SK-N-SH (cell line): ENCODE data around the gene GTF3C1. TPM values are rescaled to one million over a fixed set of nuclear protein-coding genes. Genes with fewer than 3 reads are reported as not detected.

Source experiments
- CTCF ChIA-PET: fragments of 300-600, 350-600 bp; formaldehyde crosslinking; extraction: SDS; loops from one replicate; lab custom pipeline; 2021; lab: Yijun Ruan, JAX
- POLR2A ChIA-PET: fragments of 350-600 bp; sonication (Branson Sonifier 250); formaldehyde crosslinking; extraction: SDS; loops from one replicate; lab custom pipeline; 2020; ENCODE audit warnings: antibody characterized with exemption, inconsistent platforms; lab: Yijun Ruan, JAX
- DNase-seq: peaks from one replicate; pipeline ENCODE4 v3.0.0; 2012
- H2AFZ ChIP-seq: fragments of 200-600 bp; sonication (generic); 2 replicates; pipeline ENCODE4 v1.8.1; 2016; ENCODE audit warnings: antibody characterized with exemption, mild to moderate bottlenecking, low read depth
- H3F3A ChIP-seq: fragments of 200-600 bp; sonication (generic); replicated peaks from 2 replicates; pipeline ENCODE3; 2016; ENCODE audit warnings: antibody characterized with exemption, mild to moderate bottlenecking; ENCODE audit not compliant: insufficient read depth
- H3K27ac ChIP-seq, 2 experiments: fragments of 200-500 bp in 1 of 2; fragments of 200-600 bp in 1 of 2; sonication (Bioruptor generic) in 1 of 2; sonication (generic), shearing (Covaris generic) in 1 of 2; 2 replicates each; pipeline versions ENCODE4 v1.5.1 to v1.6.1; 2014 to 2016; ENCODE audit warnings: low read depth in 2 of 2, inconsistent platforms in 1 of 2, low read length in 1 of 2, mild to moderate bottlenecking in 1 of 2, mixed read lengths in 1 of 2
- H3K27me3 ChIP-seq: fragments of 200-600 bp; sonication (generic), shearing (Covaris generic); 2 replicates; pipeline ENCODE4 v1.6.1; 2016; ENCODE audit warnings: mixed run types; ENCODE audit not compliant: insufficient read depth
- H3K36me3 ChIP-seq, 2 experiments: fragments of 200-500 bp in 1 of 2; fragments of 200-600 bp in 1 of 2; sonication (Bioruptor generic) in 1 of 2; sonication (generic) in 1 of 2; replicated peaks in 1 of 2; 2 replicates each; pipeline versions ENCODE3 to v1.5.1; 2014 to 2016; ENCODE audit warnings: low read length in 1 of 2, mild to moderate bottlenecking in 1 of 2; ENCODE audit not compliant: insufficient read depth in 2 of 2, control insufficient read depth in 1 of 2
- H3K4me1 ChIP-seq, 2 experiments: fragments of 200-500 bp in 1 of 2; fragments of 200-600 bp in 1 of 2; sonication (Bioruptor generic) in 1 of 2; sonication (generic), shearing (Covaris generic) in 1 of 2; 2 replicates each; pipeline versions ENCODE4 v1.5.1 to v1.6.1; 2014 to 2016; ENCODE audit warnings: low read depth in 1 of 2, low read length in 1 of 2, mixed run types in 1 of 2; ENCODE audit not compliant: insufficient read depth in 2 of 2, control insufficient read depth in 1 of 2
- H3K4me2 ChIP-seq: fragments of 200-600 bp; sonication (generic), shearing (Covaris generic); 2 replicates; pipeline ENCODE4 v1.6.1; 2017; ENCODE audit warnings: mixed run types
- H3K4me3 ChIP-seq, 2 experiments: fragments of 200-500 bp in 1 of 2; fragments of 200-600 bp in 1 of 2; sonication (Bioruptor generic) in 1 of 2; sonication (generic), shearing (Covaris generic) in 1 of 2; 2 replicates each; pipeline versions ENCODE4 v1.5.1 to v1.8.1; 2014 to 2016; ENCODE audit warnings: low read depth in 2 of 2, inconsistent platforms in 1 of 2, low read length in 1 of 2, mild to moderate bottlenecking in 1 of 2, mixed read lengths in 1 of 2, moderate library complexity in 1 of 2
- H3K79me2 ChIP-seq: fragments of 200-600 bp; sonication (generic); 2 replicates; pipeline ENCODE4 v1.8.1; 2017; ENCODE audit warnings: mild to moderate bottlenecking; ENCODE audit not compliant: insufficient read depth
- H3K9ac ChIP-seq: fragments of 200-600 bp; sonication (generic); 2 replicates; pipeline ENCODE4 v1.6.1; 2017; ENCODE audit warnings: mixed run types
- H3K9me2 ChIP-seq: fragments of 200-600 bp; sonication (generic); 2 replicates; pipeline ENCODE4 v1.6.1; 2017; ENCODE audit warnings: mixed run types
- H3K9me3 ChIP-seq: fragments of 200-600 bp; sonication (generic); 2 replicates; pipeline ENCODE4 v1.6.1; 2017; ENCODE audit warnings: mixed run types, mild to moderate bottlenecking, moderate library complexity
- H4K20me1 ChIP-seq: fragments of 200-600 bp; sonication (generic); 2 replicates; pipeline ENCODE4 v1.6.1; 2017; ENCODE audit warnings: mild to moderate bottlenecking, mixed run types; ENCODE audit not compliant: insufficient read depth
- CHD2 ChIP-seq: fragments of 150-350 bp; IDR thresholded peaks from 2 replicates; pipeline ENCODE4 v1.6.1; 2018; ENCODE audit warnings: low read length; ENCODE audit not compliant: partially characterized antibody
- ELF1 ChIP-seq: IDR thresholded peaks from 2 replicates; pipeline ENCODE4 v1.4.0; 2012
- FOSL2 ChIP-seq: IDR thresholded peaks from 2 replicates; pipeline ENCODE4 v1.4.0; 2012; ENCODE audit warnings: low read depth, mild to moderate bottlenecking, moderate library complexity, borderline replicate concordance
- GABPA ChIP-seq: IDR thresholded peaks from 2 replicates; pipeline ENCODE4 v1.4.0; 2012; ENCODE audit warnings: low read depth, mild to moderate bottlenecking
- GATA2 ChIP-seq: sonication (generic); formaldehyde crosslinking; IDR thresholded peaks from 2 replicates; pipeline ENCODE4 v1.5.0; 2020; ENCODE audit warnings: mild to moderate bottlenecking, missing genetic modification reagents
- MAX ChIP-seq: IDR thresholded peaks from 2 replicates; pipeline ENCODE4 v1.4.0; 2012; ENCODE audit warnings: low read depth
- MXI1 ChIP-seq: IDR thresholded peaks from 2 replicates; pipeline ENCODE4 v1.6.1; 2012; ENCODE audit warnings: mild to moderate bottlenecking, low read depth, low read length, improper control_type of control experiment
- NFIC ChIP-seq: IDR thresholded peaks from 2 replicates; pipeline ENCODE4 v1.4.0; 2012; ENCODE audit warnings: borderline replicate concordance
- NRF1 ChIP-seq: IDR thresholded peaks from 2 replicates; pipeline ENCODE4 v1.6.1; 2012; ENCODE audit warnings: low read depth, mild to moderate bottlenecking, low read length
- RCOR1 ChIP-seq: fragments of 150-350 bp; IDR thresholded peaks from 2 replicates; pipeline ENCODE4 v1.6.1; 2017; ENCODE audit warnings: antibody characterized with exemption, low read length
- REST ChIP-seq: IDR thresholded peaks from 2 replicates; pipeline ENCODE4 v1.6.1; 2012; ENCODE audit warnings: mild to moderate bottlenecking, low read depth, low read length, moderate library complexity
- SMC3 ChIP-seq: IDR thresholded peaks from 2 replicates; pipeline ENCODE4 v1.6.1; 2012; ENCODE audit warnings: low read depth, low read length, improper control_type of control experiment
- TEAD4 ChIP-seq: IDR thresholded peaks from 2 replicates; pipeline ENCODE4 v1.4.0; 2012; ENCODE audit warnings: mild to moderate bottlenecking, borderline replicate concordance; ENCODE audit not compliant: insufficient read depth
- WGBS: methylation state at CpG from one replicate; pipeline ENCODE4 v1.1.6; 2017; ENCODE audit warnings: low lambda C conversion rate; 5-methylcytosine and 5-hydroxymethylcytosine counted together
- polyA plus RNA-seq, 3 experiments: library from polyadenylated mRNA; depleted of rRNA; stranded (reverse); fragments of >200 nt; gene quantifications; 2 replicates each; pipeline ENCODE4 v1.2.3, GENCODE V29; 2012

Gene GTF3C1
- polyA plus RNA-seq, 1 of the 3 experiments (the other 2 are of a cell fraction) = 47.2 TPM

- POLR2A ChIA-PET = no interaction called here
- H3K27ac ChIP-seq = no peak overlapping the region
- TF ChIP-seq GABPA (no peak), FOSL2 (no peak), SMC3 (no peak), NFIC (no peak), GATA2 (CRISPR knock-in tag) (no peak), MAX (no peak), MXI1 (no peak), RCOR1 (no peak), CHD2 (no peak), TEAD4 (no peak), ELF1 (no peak)
- CTCF ChIA-PET = interaction anchor here (0.7 kb wide), 1 partner anchor 22 kb away, joined by 4 read pairs; no protein-coding TSS in a partner anchor
- no peaks in the 10 kb centered on the region for H3K27me3 ChIP-seq
- no peaks in the 10 kb centered on the region for H4K20me1 ChIP-seq
- peaks cover 5 to 17% of the 10 kb centered on the region in 2 experiments for H3K36me3 ChIP-seq
- peaks cover 11% of the 10 kb centered on the region for H3F3A ChIP-seq
- peaks cover 3 to 15% of the 10 kb centered on the region in 2 experiments; a peak in 3 of 4 replicates for H3K4me1 ChIP-seq
- no peak for DNase-seq
- H3K4me2 ChIP-seq = no peak overlapping the region
- no peak overlapping the region for H3K4me3 ChIP-seq
- H3K9me3 ChIP-seq = no peaks in the 10 kb centered on the region
- H3K9me2 ChIP-seq = no peaks in the 10 kb centered on the region
- 93% methylated on average over 2 of the region's 2 CpGs for WGBS
- no peaks in the 10 kb centered on the region for H3K79me2 ChIP-seq
- H2AFZ ChIP-seq = no peak overlapping the region
- H3K9ac ChIP-seq = no peak overlapping the region
These were observed 33.2 kb upstream of the GTF3C1 start for GRCh38 chr16:27582883-27583282.

- DNase-seq = no peak
- no peak overlapping the region for H3K4me3 ChIP-seq
- H3K27ac ChIP-seq = peak overlapping the region; percentile 41 to 76; a peak in 3 of 4 replicates
- H3K9me3 ChIP-seq = no peaks in the 10 kb centered on the region
- ChIA-PET CTCF (no interaction called here), POLR2A (no interaction called here)
- no peaks in the 10 kb centered on the region for H3K79me2 ChIP-seq
- H3K4me2 ChIP-seq = peak overlapping the region; percentile 63
- H2AFZ ChIP-seq = no peak overlapping the region
- TF ChIP-seq REST (no peak), NRF1 (no peak)
- peaks cover 14% of the 10 kb centered on the region for H3F3A ChIP-seq
- no peak overlapping the region for H3K9ac ChIP-seq
- peaks cover 3 to 15% of the 10 kb centered on the region in 2 experiments; a peak in 3 of 4 replicates for H3K4me1 ChIP-seq
- H3K9me2 ChIP-seq = no peaks in the 10 kb centered on the region
- no peaks in the 10 kb centered on the region for H3K27me3 ChIP-seq
- WGBS = 86% methylated on average over 4 of the region's 4 CpGs
- no peaks in the 10 kb centered on the region for H4K20me1 ChIP-seq
- H3K36me3 ChIP-seq = peaks cover 5 to 13% of the 10 kb centered on the region in 2 experiments
These were observed 29.6 kb upstream of the GTF3C1 start for GRCh38 chr16:27579087-27579980.
